SK-N-MC (cell line): ENCODE data around the gene HERC4.

ENCODE experiments used
- EZH2 ChIP-seq: fragments of 200-600 bp; sonication (generic); IDR thresholded peaks from one replicate; pipeline ENCODE4 v1.6.1; 2017; ENCODE audit warnings: antibody characterized with exemption
- FOXP2 ChIP-seq: optimal IDR thresholded peaks from 2 replicates; pipeline ENCODE3; 2011; ENCODE audit warnings: mild to moderate bottlenecking, moderate library complexity; ENCODE audit not compliant: insufficient read depth; ENCODE audit errors: extremely low read length, control extremely low read depth
- POLR2AphosphoS5 ChIP-seq: IDR thresholded peaks from 2 replicates; pipeline ENCODE4 v1.6.1; 2012; ENCODE audit warnings: mild to moderate bottlenecking, low read depth, low read length, borderline replicate concordance

DNA sequence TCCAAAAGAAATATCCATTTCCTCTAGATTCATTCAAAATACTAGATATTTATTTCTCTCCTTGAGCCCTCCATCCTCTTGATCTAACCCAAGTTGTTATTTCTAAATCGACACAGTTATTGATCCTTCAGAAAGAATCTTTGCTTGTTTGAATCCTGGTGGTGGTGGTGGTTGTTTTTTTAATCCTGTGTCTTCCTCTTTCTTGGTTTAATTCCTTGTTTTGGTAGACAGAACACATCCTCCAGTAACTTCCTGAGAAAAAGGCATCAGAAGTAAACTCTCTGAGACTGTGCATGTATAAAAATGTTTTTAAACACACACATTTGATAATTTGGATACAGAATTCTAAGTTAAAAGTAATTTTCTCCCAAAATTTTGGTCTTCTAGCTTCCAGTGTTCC, 140.7 kb downstream of the HERC4 start:
- TF ChIP-seq POLR2AphosphoS5 (no peak), EZH2 (no peak), FOXP2 (no peak)
